NCI-H1048 (cell line): ENCODE measurements around the gene EYS.

ENCODE experiments used
- DNase-seq: peaks from one replicate; lab custom pipeline; 2025; lab: John Stamatoyannopoulos, UW

EYS gene

GRCh38 chr6:64717281-64717680 is 989.7 kb downstream of the EYS start:
- DNase-seq = no peak

- no peak for DNase-seq
Observed at GRCh38 chr6:64715624-64716023, 991.4 kb downstream of the EYS start.

GRCh38 chr6:64714073-64714472 is 993.0 kb downstream of the EYS start:
- no peak for DNase-seq

GRCh38 chr6:64713175-64713574 is 993.9 kb downstream of the EYS start:
- DNase-seq = no peak

DNA sequence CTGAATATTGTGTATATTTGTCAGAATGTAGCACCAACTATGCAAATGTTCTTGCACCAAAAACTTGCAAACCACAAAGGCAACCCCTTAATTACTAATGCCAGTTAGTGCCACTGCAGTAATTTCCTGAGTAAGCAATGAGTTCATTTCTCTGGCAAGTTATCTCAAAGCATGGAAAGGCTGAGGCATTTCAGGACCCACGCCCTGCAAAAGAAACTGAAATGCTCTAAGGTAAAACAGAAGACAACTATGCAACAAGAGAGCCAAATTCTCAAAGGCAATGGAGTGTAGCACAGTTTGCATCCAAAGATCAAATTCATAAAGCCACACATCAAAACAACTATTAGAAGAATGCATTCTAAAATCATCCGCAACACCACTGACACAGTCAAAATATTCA is 994.4 kb downstream of the EYS start:
- no peak for DNase-seq

GRCh38 chr6:64703922-64704321 is 1003.1 kb downstream of the EYS start:
- no peak for DNase-seq

- DNase-seq = no peak
Observed at GRCh38 chr6:64696053-64696452, 1011.0 kb downstream of the EYS start.

DNA sequence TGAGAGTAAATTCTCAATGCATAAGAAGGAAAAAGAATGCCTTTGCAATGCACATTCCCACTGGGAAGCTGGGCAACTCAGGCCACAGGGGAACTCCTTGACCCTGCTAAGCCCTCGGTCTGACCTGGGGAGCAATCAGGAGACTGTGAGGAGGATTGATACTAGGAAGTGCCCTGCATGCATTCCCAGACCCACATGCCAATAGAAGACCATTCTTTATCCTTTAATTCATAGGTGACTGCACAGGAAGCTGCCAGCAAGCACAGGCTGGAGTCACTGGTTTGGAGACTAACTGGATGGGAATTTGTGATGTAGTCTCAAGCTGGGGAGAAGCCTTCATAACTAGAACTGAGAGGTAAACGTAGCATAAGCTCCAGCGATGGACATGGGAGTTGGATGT is 1012.7 kb downstream of the EYS start:
- DNase-seq = no peak

- DNase-seq = no peak
Observed at GRCh38 chr6:64691064-64691463, 1016.0 kb downstream of the EYS start.

GRCh38 chr6:64685401-64685800 is 1021.6 kb downstream of the EYS start:
- DNase-seq = no peak

DNA sequence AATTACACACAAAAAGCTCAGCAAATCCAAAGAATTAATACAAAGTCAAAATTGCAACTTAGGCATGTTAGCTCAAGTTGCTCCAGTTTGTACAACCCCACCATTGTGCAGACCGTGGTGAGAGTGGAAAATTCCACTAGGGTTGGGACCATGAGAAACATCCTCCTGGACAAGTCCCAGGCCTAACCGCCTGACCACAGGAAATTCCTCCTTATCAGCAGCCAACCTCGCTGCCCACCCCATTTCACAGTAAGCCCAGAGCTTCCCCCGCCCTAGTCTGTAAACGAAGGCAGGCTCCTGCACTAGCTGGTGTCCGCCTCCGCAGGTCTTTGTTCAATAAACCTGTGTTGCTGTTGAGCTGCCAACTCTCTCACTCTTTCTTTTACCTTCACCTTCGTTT is 1023.3 kb downstream of the EYS start:
- no peak for DNase-seq

- no peak for DNase-seq
Observed at GRCh38 chr6:64681416-64682160, 1025.4 kb downstream of the EYS start.

GRCh38 chr6:64680446-64680845 is 1026.6 kb downstream of the EYS start:
- no peak for DNase-seq

- no peak for DNase-seq
Observed at GRCh38 chr6:64679416-64679815, 1027.6 kb downstream of the EYS start.

- no peak for DNase-seq
Observed at GRCh38 chr6:64672651-64673050, 1034.4 kb downstream of the EYS start.

GRCh38 chr6:64672131-64672530 is 1034.9 kb downstream of the EYS start:
- DNase-seq = no peak

DNA sequence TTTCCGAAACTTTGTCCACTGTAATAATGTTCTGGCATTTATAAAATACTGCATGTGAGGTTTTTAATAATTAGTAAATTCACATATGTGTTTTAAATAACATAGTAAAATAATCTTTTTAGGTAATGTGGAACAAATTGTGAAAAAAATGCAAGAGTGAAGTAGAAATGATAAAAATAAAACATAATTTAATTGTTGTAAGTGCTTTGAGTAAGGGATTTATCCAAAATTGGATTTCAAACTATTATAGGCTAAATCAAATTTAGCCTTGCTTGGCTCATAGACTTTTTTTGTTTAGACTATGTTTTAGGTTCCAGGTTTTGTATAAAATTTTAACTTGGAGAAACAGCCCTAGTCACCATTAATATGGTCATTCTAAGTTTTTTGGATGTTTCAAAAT is 1041.9 kb downstream of the EYS start:
- no peak for DNase-seq

- no peak for DNase-seq
Observed at GRCh38 chr6:64664480-64664879, 1042.5 kb downstream of the EYS start.

- no peak for DNase-seq
Observed at GRCh38 chr6:64644024-64644423, 1063.0 kb downstream of the EYS start.

- DNase-seq = no peak
Observed at GRCh38 chr6:64630901-64631300, 1076.1 kb downstream of the EYS start.

GRCh38 chr6:64622944-64623343 is 1084.1 kb downstream of the EYS start:
- DNase-seq = no peak

DNA sequence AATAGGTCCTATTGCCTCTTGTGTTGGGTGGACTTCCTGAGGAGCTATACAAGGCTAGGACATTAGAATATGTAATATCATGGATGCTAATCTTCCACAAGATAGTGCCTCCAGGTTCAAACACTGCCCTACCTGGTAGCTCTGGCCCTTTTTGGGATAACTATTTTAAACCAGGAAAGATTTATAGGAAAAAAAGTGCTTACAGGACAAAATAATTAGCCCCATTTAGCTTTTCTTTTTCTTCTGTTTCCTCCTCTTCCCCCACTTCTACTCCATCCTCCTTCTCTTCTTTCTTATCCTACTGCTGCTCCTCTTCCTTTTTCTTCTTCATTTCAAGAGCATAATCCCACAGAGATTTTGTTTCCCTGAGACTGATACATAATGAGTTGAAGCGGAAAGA is 1104.0 kb downstream of the EYS start:
- no peak for DNase-seq

- DNase-seq = no peak
Observed at GRCh38 chr6:64591676-64592036, 1115.4 kb downstream of the EYS start.

GRCh38 chr6:64590965-64591675 is 1115.9 kb downstream of the EYS start:
- no peak for DNase-seq
